BE2C (cell line): ENCODE results near the gene ATP6V1B1.

Experiments
- DNase-seq: peaks from one replicate; pipeline ENCODE4 v3.0.0-alpha.2; 2020
- H3K27me3 ChIP-seq: fragments of 250-450 bp; sonication (Bioruptor Pico); 2 replicates; pipeline ENCODE4 v1.5.1; 2020; ENCODE audit warnings: mild to moderate bottlenecking
- H3K36me3 ChIP-seq: fragments of 250-450 bp; sonication (Bioruptor Pico); 2 replicates; pipeline ENCODE4 v1.5.1; 2020; ENCODE audit warnings: mild to moderate bottlenecking
- H3K4me1 ChIP-seq: fragments of 250-450 bp; sonication (Bioruptor Pico); 2 replicates; pipeline ENCODE4 v1.5.1; 2020
- H3K4me3 ChIP-seq: 2 replicates; pipeline ENCODE4 v1.5.1; 2011; ENCODE audit warnings: low read depth, low read length
- H3K9me3 ChIP-seq: fragments of 250-450 bp; sonication (Bioruptor Pico); 2 replicates; pipeline ENCODE4 v1.5.1; 2020
- TF ChIP-seq, protein P1 (sequence below): IDR thresholded peaks from 2 replicates; pipeline ENCODE4 v1.5.1; 2012; ENCODE audit warnings: mild to moderate bottlenecking, low read depth, low read length

Gene ATP6V1B1

GRCh38 chr2:70985283-70985688 is 49.6 kb downstream of the ATP6V1B1 start:
- Histone ChIP-seq H3K4me1 (no peaks in the 10 kb centered on the region), H3K9me3 (no peaks in the 10 kb centered on the region), H3K27me3 (no peaks in the 10 kb centered on the region), H3K36me3 (no peaks in the 10 kb centered on the region; the same call in 1 of the 2 replicates), H3K4me3 (no peak overlapping the region)
- DNase-seq = no peak
- TF ChIP-seq, protein P1, sequence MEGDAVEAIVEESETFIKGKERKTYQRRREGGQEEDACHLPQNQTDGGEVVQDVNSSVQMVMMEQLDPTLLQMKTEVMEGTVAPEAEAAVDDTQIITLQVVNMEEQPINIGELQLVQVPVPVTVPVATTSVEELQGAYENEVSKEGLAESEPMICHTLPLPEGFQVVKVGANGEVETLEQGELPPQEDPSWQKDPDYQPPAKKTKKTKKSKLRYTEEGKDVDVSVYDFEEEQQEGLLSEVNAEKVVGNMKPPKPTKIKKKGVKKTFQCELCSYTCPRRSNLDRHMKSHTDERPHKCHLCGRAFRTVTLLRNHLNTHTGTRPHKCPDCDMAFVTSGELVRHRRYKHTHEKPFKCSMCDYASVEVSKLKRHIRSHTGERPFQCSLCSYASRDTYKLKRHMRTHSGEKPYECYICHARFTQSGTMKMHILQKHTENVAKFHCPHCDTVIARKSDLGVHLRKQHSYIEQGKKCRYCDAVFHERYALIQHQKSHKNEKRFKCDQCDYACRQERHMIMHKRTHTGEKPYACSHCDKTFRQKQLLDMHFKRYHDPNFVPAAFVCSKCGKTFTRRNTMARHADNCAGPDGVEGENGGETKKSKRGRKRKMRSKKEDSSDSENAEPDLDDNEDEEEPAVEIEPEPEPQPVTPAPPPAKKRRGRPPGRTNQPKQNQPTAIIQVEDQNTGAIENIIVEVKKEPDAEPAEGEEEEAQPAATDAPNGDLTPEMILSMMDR = no peak

DNA sequence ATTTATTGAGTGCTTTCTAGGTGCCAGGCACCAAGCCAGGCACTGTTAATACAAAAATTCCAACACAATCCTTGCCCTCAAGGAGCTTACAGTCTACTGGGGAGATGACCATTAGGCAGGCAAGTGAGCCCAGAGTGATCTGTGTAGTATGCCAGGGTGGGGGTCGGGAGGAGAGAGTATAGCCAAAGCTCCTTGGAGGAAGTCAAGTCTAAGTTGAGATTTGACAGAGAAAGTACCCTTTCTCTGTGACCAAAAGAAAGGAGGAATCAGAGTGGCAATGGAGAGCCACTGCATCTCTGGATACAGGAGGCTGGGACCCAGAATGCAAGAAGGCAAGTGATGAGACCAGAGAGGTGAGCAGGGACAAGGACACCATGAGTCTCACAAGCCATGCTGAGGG is 50.3 kb downstream of the ATP6V1B1 start:
- TF ChIP-seq, protein P1 = no peak
- H3K27me3 ChIP-seq = no peaks in the 10 kb centered on the region
- no peaks in the 10 kb centered on the region for H3K4me1 ChIP-seq
- H3K36me3 ChIP-seq = no peaks in the 10 kb centered on the region; the same call in 1 of the 2 replicates
- no peak for DNase-seq
- no peak overlapping the region for H3K4me3 ChIP-seq
- H3K9me3 ChIP-seq = no peaks in the 10 kb centered on the region

DNA sequence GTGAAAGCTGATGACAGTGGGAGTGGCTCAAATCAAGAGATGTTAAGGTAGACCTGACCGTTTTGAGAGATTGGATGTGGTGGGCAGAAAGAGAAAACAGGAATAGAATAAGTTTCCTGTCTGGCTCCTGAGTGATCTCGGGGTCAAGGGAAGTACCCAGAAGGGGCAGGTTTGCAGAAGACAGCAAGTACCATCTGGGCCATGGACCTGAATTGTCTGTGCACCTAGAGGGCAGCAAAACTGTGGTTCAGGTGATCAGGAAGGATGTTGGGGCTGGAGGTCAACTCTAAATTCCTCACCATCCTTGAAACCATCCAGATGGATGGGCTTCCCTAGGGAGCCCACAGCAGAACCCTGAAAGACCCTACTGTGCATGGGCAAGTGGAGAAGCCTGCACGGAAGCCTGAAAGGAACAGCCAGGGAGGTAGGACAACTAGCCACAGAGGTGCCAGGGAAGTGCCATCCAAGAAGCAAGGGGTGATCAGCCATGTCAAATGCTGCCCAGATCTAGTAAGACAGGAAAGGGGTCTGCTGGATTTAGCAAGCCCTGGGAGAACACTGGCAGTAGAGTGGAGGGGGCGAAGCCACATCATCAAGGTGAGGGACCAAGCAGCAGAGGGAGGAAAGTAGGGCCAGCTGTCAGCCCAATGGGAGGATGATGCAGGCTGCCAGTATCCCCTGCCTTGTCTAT is 50.9 kb downstream of the ATP6V1B1 start:
- no peak for DNase-seq
- TF ChIP-seq, protein P1 = no peak
- H3K27me3 ChIP-seq = no peaks in the 10 kb centered on the region
- H3K4me1 ChIP-seq = no peaks in the 10 kb centered on the region
- H3K9me3 ChIP-seq = no peaks in the 10 kb centered on the region
- H3K4me3 ChIP-seq = no peak overlapping the region
- no peaks in the 10 kb centered on the region; the same call in 1 of the 2 replicates for H3K36me3 ChIP-seq

- no peak for DNase-seq
- no peak overlapping the region for H3K4me3 ChIP-seq
- H3K36me3 ChIP-seq = no peaks in the 10 kb centered on the region; the same call in 1 of the 2 replicates
- H3K9me3 ChIP-seq = no peaks in the 10 kb centered on the region
- H3K4me1 ChIP-seq = no peaks in the 10 kb centered on the region
- no peaks in the 10 kb centered on the region for H3K27me3 ChIP-seq
- TF ChIP-seq, protein P1 = no peak
Measured at GRCh38 chr2:70987386-70987785, 51.7 kb downstream of the ATP6V1B1 start.

- TF ChIP-seq, protein P1 = no peak
- Histone ChIP-seq H3K4me1 (no peaks in the 10 kb centered on the region), H3K36me3 (no peaks in the 10 kb centered on the region; the same call in 1 of the 2 replicates), H3K27me3 (no peaks in the 10 kb centered on the region), H3K9me3 (no peaks in the 10 kb centered on the region), H3K4me3 (no peak overlapping the region)
- DNase-seq = no peak
Measured at GRCh38 chr2:70988151-70988550, 52.5 kb downstream of the ATP6V1B1 start.
